ENCODE data around the gene ACOT11. TPM values are rescaled to one million over a fixed set of nuclear protein-coding genes. Genes with fewer than 3 reads are reported as not detected.

ACOT11 gene
- total RNA-seq, 3 donors from 2014 or later = 1.6 to 7.3 (median 1.8) TPM

DNA sequence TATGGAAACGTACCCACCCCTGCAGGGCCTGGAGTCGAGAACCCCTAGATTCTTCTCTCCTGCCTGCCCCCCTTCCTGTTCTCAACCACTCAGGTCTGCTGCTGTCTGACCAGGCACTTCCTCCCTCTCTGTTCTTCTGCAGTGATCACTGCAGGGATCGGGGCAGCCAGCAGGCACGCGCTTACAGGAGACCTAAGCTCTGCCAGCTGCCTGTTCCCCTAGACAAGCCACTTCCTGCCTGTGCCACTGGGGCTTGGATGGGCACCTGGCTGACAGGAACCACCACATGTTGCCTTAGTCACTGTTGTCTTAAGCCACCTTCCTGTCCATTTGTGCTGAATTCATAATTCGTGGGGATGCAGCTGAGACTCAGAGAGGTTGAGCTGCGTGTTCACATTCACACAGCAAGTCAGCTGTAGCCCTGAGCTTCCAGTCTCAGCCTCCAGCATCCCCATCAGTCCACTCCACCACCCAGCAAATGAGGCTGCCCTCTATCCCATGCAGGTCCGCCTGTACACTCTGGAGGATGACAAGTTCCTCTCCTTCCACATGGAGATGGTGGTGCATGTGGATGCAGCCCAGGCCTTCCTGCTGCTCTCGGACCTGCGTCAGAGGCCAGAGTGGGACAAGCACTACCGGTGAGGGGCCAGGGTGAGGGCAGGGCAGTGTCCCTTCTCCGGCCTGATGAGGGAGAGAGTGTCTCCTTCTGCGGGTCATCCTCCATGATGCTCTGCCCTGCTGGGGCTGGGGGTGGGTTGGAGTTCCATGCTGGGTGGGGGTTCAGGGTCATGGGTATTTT lies 56.7 kb downstream of the ACOT11 start:
- DNase-seq (ENCODE audit: low spot score in 2 of 2) = no peak
- Histone ChIP-seq H3K36me3 (no peaks in the 10 kb centered on the region), H3K4me1 (no peaks in the 10 kb centered on the region), H3K4me3 (no peak overlapping the region), H3K27ac (no peak overlapping the region), H3K9me3 (no peaks in the 10 kb centered on the region), H3K27me3 (no peaks in the 10 kb centered on the region)
- intact Hi-C loops (cut with DNase I; ENCODE audit: low total_unique reads) = no loop called here
- TF ChIP-seq POLR2AphosphoS5 (IDR thresholded peaks at IDR 0.05) (no peak), POLR2A (IDR thresholded peaks at IDR 0.05) (no peak)
- TF ChIP-seq, protein P1, sequence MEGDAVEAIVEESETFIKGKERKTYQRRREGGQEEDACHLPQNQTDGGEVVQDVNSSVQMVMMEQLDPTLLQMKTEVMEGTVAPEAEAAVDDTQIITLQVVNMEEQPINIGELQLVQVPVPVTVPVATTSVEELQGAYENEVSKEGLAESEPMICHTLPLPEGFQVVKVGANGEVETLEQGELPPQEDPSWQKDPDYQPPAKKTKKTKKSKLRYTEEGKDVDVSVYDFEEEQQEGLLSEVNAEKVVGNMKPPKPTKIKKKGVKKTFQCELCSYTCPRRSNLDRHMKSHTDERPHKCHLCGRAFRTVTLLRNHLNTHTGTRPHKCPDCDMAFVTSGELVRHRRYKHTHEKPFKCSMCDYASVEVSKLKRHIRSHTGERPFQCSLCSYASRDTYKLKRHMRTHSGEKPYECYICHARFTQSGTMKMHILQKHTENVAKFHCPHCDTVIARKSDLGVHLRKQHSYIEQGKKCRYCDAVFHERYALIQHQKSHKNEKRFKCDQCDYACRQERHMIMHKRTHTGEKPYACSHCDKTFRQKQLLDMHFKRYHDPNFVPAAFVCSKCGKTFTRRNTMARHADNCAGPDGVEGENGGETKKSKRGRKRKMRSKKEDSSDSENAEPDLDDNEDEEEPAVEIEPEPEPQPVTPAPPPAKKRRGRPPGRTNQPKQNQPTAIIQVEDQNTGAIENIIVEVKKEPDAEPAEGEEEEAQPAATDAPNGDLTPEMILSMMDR (IDR thresholded peaks at IDR 0.05) = no peak

DNA sequence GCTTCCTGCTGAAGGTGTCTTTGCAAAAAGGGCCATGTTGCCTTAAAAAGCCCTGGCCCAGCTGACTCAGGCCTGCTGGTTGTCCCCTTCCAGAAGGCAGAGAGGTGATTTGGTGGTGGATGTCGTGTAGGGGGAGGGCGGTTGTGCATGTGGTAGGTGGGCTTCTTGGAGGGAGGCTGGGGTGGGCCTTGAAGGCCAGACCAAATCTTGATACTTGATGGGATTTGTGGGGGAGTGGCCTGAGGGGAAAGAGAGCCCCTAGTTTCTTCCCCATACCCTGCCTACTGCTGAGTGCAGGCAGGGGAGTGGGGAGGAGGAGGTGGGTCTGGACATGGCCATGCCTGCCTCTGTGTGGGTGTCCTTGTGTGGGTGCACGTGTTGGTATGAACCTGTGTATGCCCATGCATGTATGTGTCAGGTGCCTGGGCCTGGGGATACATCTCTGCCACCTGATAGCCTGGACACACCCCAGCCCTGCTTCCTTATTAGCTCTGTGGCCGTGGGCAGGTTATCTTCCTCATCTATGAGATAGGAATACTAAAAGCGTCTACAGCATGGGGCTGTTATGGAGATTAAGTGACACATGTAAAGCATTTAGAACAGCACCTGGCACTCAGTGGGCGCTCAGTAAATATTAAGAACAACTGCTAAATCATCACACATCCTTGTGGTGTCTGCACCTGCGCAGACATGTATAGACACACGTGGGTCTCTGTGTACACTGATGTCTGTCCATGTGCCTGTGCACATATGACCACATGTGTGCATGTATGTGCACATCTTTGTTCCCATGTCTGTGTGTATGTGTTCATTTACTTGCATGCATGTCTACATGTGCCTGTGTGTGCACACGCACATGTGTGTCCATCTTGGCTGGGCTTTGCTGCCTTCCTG lies 58.3 kb downstream of the ACOT11 start:
- Histone ChIP-seq H3K27ac (no peak overlapping the region), H3K4me1 (no peaks in the 10 kb centered on the region)
- no peak for TF ChIP-seq POLR2AphosphoS5 (IDR thresholded peaks at IDR 0.05)
- no peak for TF ChIP-seq POLR2A (IDR thresholded peaks at IDR 0.05)
- TF ChIP-seq, protein P1 (IDR thresholded peaks at IDR 0.05) = no peak

DNA sequence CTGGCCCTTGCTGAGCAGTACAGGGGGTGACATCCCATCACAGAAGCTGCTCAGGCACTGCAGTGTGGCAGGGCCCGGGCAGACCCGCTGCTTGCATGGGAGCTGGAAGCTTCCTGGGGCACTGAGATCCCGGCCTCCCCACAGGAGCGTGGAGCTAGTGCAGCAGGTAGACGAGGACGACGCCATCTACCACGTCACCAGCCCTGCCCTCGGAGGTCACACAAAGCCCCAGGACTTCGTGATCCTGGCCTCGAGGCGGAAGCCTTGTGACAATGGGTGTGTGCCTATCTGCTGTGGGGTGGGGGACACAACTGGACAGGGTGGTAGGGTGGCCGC lies 58.9 kb downstream of the ACOT11 start:
- Histone ChIP-seq H3K27me3 (no peaks in the 10 kb centered on the region), H3K9me3 (no peaks in the 10 kb centered on the region), H3K4me3 (no peak overlapping the region), H3K27ac (no peak overlapping the region), H3K36me3 (no peaks in the 10 kb centered on the region), H3K4me1 (no peaks in the 10 kb centered on the region)
- TF ChIP-seq POLR2A (IDR thresholded peaks at IDR 0.05) (no peak), POLR2AphosphoS5 (IDR thresholded peaks at IDR 0.05) (no peak)
- TF ChIP-seq, protein P1 (IDR thresholded peaks at IDR 0.05) = no peak
- intact Hi-C loops (cut with DNase I; ENCODE audit: low total_unique reads) = no loop called here
- DNase-seq (ENCODE audit: low spot score in 2 of 2) = no peak

More for the DNA sequence above, 58.3 kb downstream of the ACOT11 start:
- Histone ChIP-seq H3K9me3 (no peaks in the 10 kb centered on the region), H3K27me3 (no peaks in the 10 kb centered on the region), H3K36me3 (no peaks in the 10 kb centered on the region), H3K4me3 (no peak overlapping the region)
- intact Hi-C loops (cut with DNase I; ENCODE audit: low total_unique reads) = no loop called here
- no peak for DNase-seq (ENCODE audit: low spot score in 2 of 2)

DNA sequence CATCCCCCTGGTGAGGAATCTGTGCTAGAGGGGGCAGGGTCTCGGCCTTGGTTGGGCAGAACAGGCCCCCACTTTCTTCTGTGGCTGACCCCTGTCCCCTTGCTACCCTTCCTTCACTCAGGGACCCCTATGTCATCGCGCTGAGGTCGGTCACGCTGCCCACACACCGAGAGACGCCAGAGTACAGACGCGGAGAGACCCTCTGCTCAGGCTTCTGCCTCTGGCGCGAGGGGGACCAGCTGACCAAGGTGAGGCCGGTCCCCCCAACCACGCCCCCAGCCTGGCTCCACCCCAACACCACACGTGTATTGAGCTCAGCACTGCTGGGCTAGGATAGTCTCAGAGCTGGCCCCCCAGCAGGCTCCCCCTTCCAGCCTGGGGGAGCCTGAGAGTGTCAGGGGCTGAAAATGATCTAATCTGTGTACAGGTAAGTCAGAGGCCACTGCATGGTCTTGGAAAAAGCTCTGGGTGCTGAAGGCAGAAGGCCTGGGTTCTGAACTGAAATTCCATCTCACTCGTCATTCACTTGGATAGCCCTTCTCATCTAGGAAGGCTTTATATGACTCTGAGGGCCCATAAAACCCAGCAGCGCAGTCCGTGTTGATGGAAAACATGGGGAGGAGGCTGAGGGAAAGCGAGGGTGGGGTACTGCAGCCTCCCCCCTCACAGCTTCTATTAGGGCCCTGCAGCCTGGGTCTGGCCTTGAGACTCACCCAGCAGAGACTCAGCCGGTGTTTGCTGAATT lies 60.0 kb downstream of the ACOT11 start:
- intact Hi-C loops (cut with DNase I; ENCODE audit: low total_unique reads) = no loop called here
- Histone ChIP-seq H3K9me3 (no peaks in the 10 kb centered on the region), H3K36me3 (no peaks in the 10 kb centered on the region), H3K4me1 (no peaks in the 10 kb centered on the region), H3K4me3 (no peak overlapping the region), H3K27ac (no peak overlapping the region), H3K27me3 (no peaks in the 10 kb centered on the region)
- no peak for DNase-seq (ENCODE audit: low spot score in 2 of 2)
- no peak for TF ChIP-seq POLR2AphosphoS5 (IDR thresholded peaks at IDR 0.05)
- TF ChIP-seq, protein P1 (IDR thresholded peaks at IDR 0.05) = no peak
- no peak for TF ChIP-seq POLR2A (IDR thresholded peaks at IDR 0.05)

Measured in breast epithelium (tissue), 4 donors.